HG03575 (cell line): Measurements from ENCODE around the gene SCO1.

Experiments used
- ATAC-seq: cut with Tn5 transposase; IDR thresholded peaks from one replicate; pipeline ENCODE4 v1.9.1; 2021; ENCODE audit not compliant: unreplicated experiment, insufficient number of reproducible peaks, low FRiP score; ENCODE audit errors: extremely low read depth

The SCO1 gene

DNA sequence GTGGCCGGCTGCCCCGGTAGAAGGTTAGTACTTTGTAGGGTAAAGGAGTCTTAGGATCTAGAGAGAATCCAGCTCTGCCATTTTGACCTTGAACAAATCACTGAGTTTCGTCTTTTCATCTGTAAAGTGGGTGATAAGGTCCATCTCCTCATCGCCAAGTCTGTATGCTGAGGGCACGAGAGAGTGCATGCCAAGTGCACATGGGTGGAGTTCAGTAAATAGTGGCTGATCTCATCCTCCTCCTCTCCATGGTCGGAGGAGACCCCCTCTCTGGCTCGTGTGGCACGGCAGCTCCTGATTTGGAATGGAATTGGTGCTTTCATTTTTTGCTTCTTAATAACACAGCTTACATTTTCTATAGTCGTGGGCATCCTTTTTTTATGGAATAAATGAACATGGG, 70.9 kb downstream of the SCO1 start:
- ATAC-seq: no peak

DNA sequence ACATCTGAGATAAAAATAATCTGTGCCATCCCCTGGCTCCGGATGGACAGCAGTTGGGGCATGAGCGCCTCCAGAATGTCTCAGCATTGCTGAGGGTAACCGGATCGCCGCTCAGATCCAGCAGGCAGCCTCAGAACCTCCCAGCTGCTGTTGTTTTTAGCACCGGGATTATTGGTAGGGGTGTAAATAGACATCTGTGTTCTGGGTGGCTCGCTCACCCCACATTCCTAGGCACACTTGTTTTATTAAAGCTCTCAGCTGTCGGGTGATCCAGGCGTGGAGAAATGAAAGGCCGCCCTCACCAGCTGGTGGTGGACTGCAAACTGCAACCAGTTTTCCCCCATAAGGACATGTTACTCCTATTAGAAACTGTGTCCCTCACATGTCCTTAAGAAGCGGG, 72.4 kb downstream of the SCO1 start:
- no peak for ATAC-seq

DNA sequence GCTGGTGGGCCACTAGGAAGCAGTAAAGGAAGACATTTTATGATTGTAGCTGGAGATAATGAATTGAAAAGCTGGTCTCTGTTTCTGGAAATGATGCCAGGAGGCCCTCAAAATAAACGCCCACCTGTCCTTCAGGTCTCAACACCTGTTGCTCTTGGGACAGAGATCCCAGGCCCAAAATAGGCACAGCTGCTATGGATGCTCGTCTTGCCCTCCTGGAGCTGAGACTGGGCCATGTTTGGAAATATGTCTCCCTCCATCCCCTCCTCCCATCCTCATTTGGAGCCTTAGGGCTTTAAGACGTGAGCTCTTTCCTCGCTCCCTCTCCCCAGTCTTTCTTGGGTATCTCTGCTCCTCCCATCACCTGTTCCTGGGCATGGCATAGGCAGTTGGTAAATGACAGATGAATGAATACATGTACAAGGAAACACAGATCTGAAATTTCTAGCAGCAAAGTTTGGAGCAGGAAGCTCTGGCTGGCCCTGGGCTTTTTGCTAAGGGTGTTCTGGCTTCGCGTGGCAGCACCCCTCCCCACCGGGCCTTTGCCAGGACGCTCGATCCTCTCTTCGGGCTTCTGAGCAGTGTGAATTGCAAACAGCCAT, 73.5 kb downstream of the SCO1 start:
- no peak for ATAC-seq

DNA sequence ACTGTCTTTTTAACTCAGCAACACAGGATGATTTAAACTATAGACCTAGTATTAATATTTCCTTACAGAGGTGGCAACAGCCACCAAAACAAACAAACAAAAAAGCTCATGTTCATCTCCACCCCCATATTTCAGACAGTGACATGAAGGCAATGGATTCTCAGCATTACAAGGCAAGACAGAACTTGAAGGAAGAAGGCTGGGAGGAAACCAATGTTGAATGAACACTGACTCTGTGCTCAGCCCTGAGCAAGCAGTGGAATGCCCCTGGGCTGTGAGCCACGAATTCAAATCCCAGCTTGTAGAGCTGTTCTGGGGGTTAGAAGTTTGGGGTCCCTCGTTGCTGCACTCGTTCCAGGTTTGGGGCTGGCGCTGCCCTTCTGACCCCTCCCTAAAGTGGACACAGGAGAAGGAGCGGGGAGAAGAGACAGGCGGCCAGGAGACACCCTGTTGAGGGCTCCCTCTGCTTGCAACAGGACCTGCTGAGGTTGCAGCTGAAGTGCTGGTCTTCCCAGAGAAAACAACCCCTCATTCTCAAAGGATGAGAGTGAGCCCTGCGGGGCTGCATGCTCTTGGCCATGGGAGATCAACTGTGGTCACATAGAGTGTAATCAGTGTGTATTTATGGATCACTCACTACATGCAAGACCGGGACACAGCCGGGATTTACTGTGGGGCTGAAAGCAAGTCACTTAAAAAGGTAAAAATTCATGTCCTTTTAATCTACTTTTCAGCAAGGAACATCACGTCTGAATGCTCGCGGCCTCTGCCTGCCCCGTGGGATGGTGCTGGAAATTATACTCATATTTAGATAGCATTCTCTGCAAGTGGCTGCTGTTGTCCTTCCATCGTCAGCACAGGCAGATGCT, 74.5 kb downstream of the SCO1 start:
- no peak for ATAC-seq
